Measurements from ENCODE around the gene GALR3. TPM values are rescaled to one million over a fixed set of nuclear protein-coding genes. Genes with fewer than 3 reads are reported as not detected.

GALR3 gene
- total RNA-seq, 1 donor from 2014 or later, result not detected

- DNase-seq (ENCODE audit: low spot score), result no peak
- Mint-ChIP-seq H3K4me1 (ENCODE audit: unreplicated experiment) (peaks cover 5% of the 10 kb centered on the region), H3K27me3 (ENCODE audit: unreplicated experiment) (peaks cover 8% of the 10 kb centered on the region), H3K36me3 (ENCODE audit: low read depth, unreplicated experiment) (no peaks in the 10 kb centered on the region), H3K4me3 (ENCODE audit: unreplicated experiment) (no peak overlapping the region), H3K9me3 (ENCODE audit: unreplicated experiment) (no peaks in the 10 kb centered on the region), H3K27ac (ENCODE audit: unreplicated experiment) (no peak overlapping the region)
- no peak for TF ChIP-seq CTCF (IDR thresholded peaks at IDR 0.05; ENCODE audit: unreplicated experiment)
Measured at GRCh38 chr22:37816543-37817180, 6.5 kb upstream of the GALR3 start.

- Mint-ChIP-seq H3K4me3 (ENCODE audit: unreplicated experiment) (peak overlapping the region; percentile 71), H3K36me3 (ENCODE audit: low read depth, unreplicated experiment) (no peaks in the 10 kb centered on the region), H3K27ac (ENCODE audit: unreplicated experiment) (no peak overlapping the region), H3K27me3 (ENCODE audit: unreplicated experiment) (peaks cover 10% of the 10 kb centered on the region), H3K9me3 (ENCODE audit: unreplicated experiment) (no peaks in the 10 kb centered on the region), H3K4me1 (ENCODE audit: unreplicated experiment) (peaks cover 10% of the 10 kb centered on the region)
- peak; percentile 93 for TF ChIP-seq CTCF (IDR thresholded peaks at IDR 0.05; ENCODE audit: unreplicated experiment)
- peak; percentile 94 for DNase-seq (ENCODE audit: low spot score)
Measured at GRCh38 chr22:37817705-37818408, 5.3 kb upstream of the GALR3 start.

- H3K4me1 Mint-ChIP-seq (ENCODE audit: unreplicated experiment), result peaks cover 10% of the 10 kb centered on the region
- no peaks in the 10 kb centered on the region for H3K9me3 Mint-ChIP-seq (ENCODE audit: unreplicated experiment)
- peaks cover 7% of the 10 kb centered on the region for H3K27me3 Mint-ChIP-seq (ENCODE audit: unreplicated experiment)
Measured at GRCh38 chr22:37818409-37819104, 4.6 kb upstream of the GALR3 start.

GRCh38 chr22:37819105-37819433 is 4.1 kb upstream of the GALR3 start:
- H3K4me1 Mint-ChIP-seq (ENCODE audit: unreplicated experiment), result peaks cover 10% of the 10 kb centered on the region
- H3K27me3 Mint-ChIP-seq (ENCODE audit: unreplicated experiment), result peaks cover 9% of the 10 kb centered on the region
- no peak for TF ChIP-seq CTCF (IDR thresholded peaks at IDR 0.05; ENCODE audit: unreplicated experiment)
- no peak for DNase-seq (ENCODE audit: low spot score)
- H3K27ac Mint-ChIP-seq (ENCODE audit: unreplicated experiment), result no peak overlapping the region
- no peaks in the 10 kb centered on the region for H3K36me3 Mint-ChIP-seq (ENCODE audit: low read depth, unreplicated experiment)
- no peaks in the 10 kb centered on the region for H3K9me3 Mint-ChIP-seq (ENCODE audit: unreplicated experiment)
- peak overlapping the region; percentile 79 for H3K4me3 Mint-ChIP-seq (ENCODE audit: unreplicated experiment)

More at GRCh38 chr22:37818409-37819104, 4.6 kb upstream of the GALR3 start:
- DNase-seq (ENCODE audit: low spot score), result peak; percentile 69
- no peak overlapping the region for H3K27ac Mint-ChIP-seq (ENCODE audit: unreplicated experiment)
- TF ChIP-seq CTCF (IDR thresholded peaks at IDR 0.05; ENCODE audit: unreplicated experiment), result no peak
- H3K36me3 Mint-ChIP-seq (ENCODE audit: low read depth, unreplicated experiment), result no peaks in the 10 kb centered on the region
- no peak overlapping the region for H3K4me3 Mint-ChIP-seq (ENCODE audit: unreplicated experiment)

- Mint-ChIP-seq H3K27me3 (ENCODE audit: unreplicated experiment) (peaks cover 11% of the 10 kb centered on the region), H3K36me3 (ENCODE audit: low read depth, unreplicated experiment) (no peaks in the 10 kb centered on the region), H3K9me3 (ENCODE audit: unreplicated experiment) (no peaks in the 10 kb centered on the region), H3K27ac (ENCODE audit: unreplicated experiment) (no peak overlapping the region), H3K4me3 (ENCODE audit: unreplicated experiment) (no peak overlapping the region), H3K4me1 (ENCODE audit: unreplicated experiment) (peaks cover 10% of the 10 kb centered on the region)
- no peak for TF ChIP-seq CTCF (IDR thresholded peaks at IDR 0.05; ENCODE audit: unreplicated experiment)
- DNase-seq (ENCODE audit: low spot score), result no peak
Measured at GRCh38 chr22:37820350-37820749, 2.8 kb upstream of the GALR3 start.
